OCI-LY7 (cell line): ENCODE results near the gene PARD6A. TPM values are rescaled to one million over a fixed set of nuclear protein-coding genes. Genes with fewer than 3 reads are reported as not detected.

ENCODE experiments used
- BruUV-seq: library from RNA; stranded (reverse); fragments of 400-500 nt; replicated peaks from 2 replicates; lab custom pipeline; 2021; lab: Mats Ljungman, UMichigan
- CTCF ChIA-PET: fragments of 300-600 bp; sonication (Branson Sonifier 250); formaldehyde crosslinking; loops from one replicate; lab custom pipeline; 2022; ENCODE audit warnings: antibody characterized with exemption; ENCODE audit not compliant: unreplicated experiment; lab: Charles Lee
- POLR2A ChIA-PET: fragments of 300-600 bp; sonication (Branson Sonifier 250); formaldehyde crosslinking; loops from one replicate; lab custom pipeline; 2022; ENCODE audit warnings: antibody characterized with exemption; lab: Charles Lee
- DNase-seq: peaks from one replicate; pipeline ENCODE4 v3.0.0-alpha.2; 2015; ENCODE audit warnings: low spot score
- H2AFZ ChIP-seq: fragments of 200-600 bp; sonication (generic), shearing (Covaris generic); 2 replicates; pipeline ENCODE4 v1.6.1; 2014; ENCODE audit warnings: mild to moderate bottlenecking, antibody characterized with exemption, low read length, moderate library complexity
- H3K27ac ChIP-seq: fragments of 200-600 bp; sonication (generic); 2 replicates; pipeline ENCODE4 v1.5.1; 2014; ENCODE audit warnings: mixed run types, low read depth, mild to moderate bottlenecking, moderate library complexity, low read length, inconsistent platforms; ENCODE audit not compliant: poor library complexity, severe bottlenecking
- H3K36me3 ChIP-seq: fragments of 200-600 bp; sonication (generic); 2 replicates; pipeline ENCODE4 v1.6.1; 2014; ENCODE audit warnings: mild to moderate bottlenecking, antibody characterized with exemption, low read length, moderate library complexity, mixed read lengths; ENCODE audit not compliant: insufficient read depth
- H3K4me1 ChIP-seq: fragments of 200-600 bp; sonication (generic); 2 replicates; pipeline ENCODE4 v1.5.1; 2014; ENCODE audit warnings: mild to moderate bottlenecking, low read length; ENCODE audit not compliant: insufficient read depth, poor library complexity, severe bottlenecking
- H3K4me2 ChIP-seq: fragments of 200-600 bp; sonication (generic); 2 replicates; pipeline ENCODE4 v1.6.1; 2014; ENCODE audit warnings: mild to moderate bottlenecking, low read length
- H3K4me3 ChIP-seq: fragments of 200-600 bp; sonication (generic); 2 replicates; pipeline ENCODE4 v1.5.1; 2014; ENCODE audit warnings: mild to moderate bottlenecking, low read depth, low read length; ENCODE audit not compliant: poor library complexity, severe bottlenecking
- H3K79me2 ChIP-seq: fragments of 200-600 bp; sonication (generic); 2 replicates; pipeline ENCODE4 v1.6.1; 2016; ENCODE audit warnings: low read depth, mild to moderate bottlenecking, low read length, moderate library complexity, mixed read lengths; ENCODE audit not compliant: insufficient read depth
- H3K9me2 ChIP-seq: fragments of 200-600 bp; sonication (generic); 2 replicates; pipeline ENCODE4 v1.6.1; 2016; ENCODE audit warnings: mild to moderate bottlenecking, low read length, mixed read lengths; ENCODE audit not compliant: insufficient read depth
- H3K9me3 ChIP-seq: fragments of 200-600 bp; sonication (generic); 2 replicates; pipeline ENCODE4 v1.6.1; 2014; ENCODE audit warnings: mild to moderate bottlenecking, mixed run types, low read length, mixed read lengths
- H4K20me1 ChIP-seq: fragments of 200-600 bp; sonication (generic); 2 replicates; pipeline ENCODE4 v1.6.1; 2014; ENCODE audit warnings: mild to moderate bottlenecking, antibody characterized with exemption, low read length, moderate library complexity, mixed read lengths; ENCODE audit not compliant: insufficient read depth
- CTCF ChIP-seq: fragments of 200-600 bp; sonication (generic); conservative IDR thresholded peaks from 2 replicates; pipeline ENCODE4 v1.5.1; 2014; ENCODE audit warnings: mild to moderate bottlenecking, antibody characterized with exemption, low read length, moderate library complexity, mixed read lengths
- EZH2phosphoT487 ChIP-seq: fragments of 200-600 bp; sonication (generic); IDR thresholded peaks from 2 replicates; pipeline ENCODE4 v1.6.1; 2018; ENCODE audit warnings: low read depth, borderline replicate concordance, mild to moderate bottlenecking, mixed run types, antibody characterized with exemption, low read length, moderate library complexity, mixed read lengths
- intact Hi-C: fragments of 100-400 bp; cut with micrococcal nuclease; formaldehyde crosslinking; loops from one replicate; pipeline ENCODE4 v1.10.0; 2022; ENCODE audit not compliant: unreplicated experiment
- total RNA-seq, 2 experiments: library from RNA; depleted of rRNA in 1 of 2; stranded (reverse); fragments of >200 nt in 1 of 2; shearing (Covaris generic) in 1 of 2; gene quantifications; 2 replicates each; pipeline ENCODE4 v1.2.3, GENCODE V29; 2014 to 2022

The PARD6A gene
- total RNA-seq, 2 experiments from 2014 or later, result 14.0 to 23.3 TPM

- no peak for DNase-seq
- Histone ChIP-seq H3K9me3 (no peaks in the 10 kb centered on the region), H2AFZ (no peak overlapping the region), H3K4me1 (peaks cover 38% of the 10 kb centered on the region), H3K9me2 (no peaks in the 10 kb centered on the region), H3K4me2 (no peak overlapping the region), H3K36me3 (no peaks in the 10 kb centered on the region), H3K79me2 (no peaks in the 10 kb centered on the region), H3K4me3 (no peak overlapping the region), H4K20me1 (no peaks in the 10 kb centered on the region), H3K27ac (peak overlapping the region; percentile 80)
- TF ChIP-seq CTCF (no peak), EZH2phosphoT487 (no peak)
- no TSS peak for BruUV-seq
- ChIA-PET POLR2A (interaction anchor here (0.6 to 0.9 kb wide), 3 partner anchors 138 to 176 kb away, joined by 3 read pairs; no protein-coding TSS in a partner anchor), CTCF (interaction anchor here (0.5 kb wide), 1 partner anchor 111 kb away, joined by 3 read pairs; no protein-coding TSS in a partner anchor)
- intact Hi-C loops, result loop anchor here (10.0 kb wide), 1 partner anchor 375 kb away; no protein-coding TSS in a partner anchor
Observed at GRCh38 chr16:67669499-67670101, 8.8 kb downstream of the PARD6A start.

GRCh38 chr16:67672306-67672705 lies 11.5 kb downstream of the PARD6A start:
- Histone ChIP-seq H4K20me1 (no peaks in the 10 kb centered on the region), H3K9me3 (no peaks in the 10 kb centered on the region), H3K4me2 (no peak overlapping the region), H3K36me3 (no peaks in the 10 kb centered on the region), H3K4me3 (no peak overlapping the region), H3K27ac (no peak overlapping the region), H3K9me2 (no peaks in the 10 kb centered on the region), H3K79me2 (no peaks in the 10 kb centered on the region), H3K4me1 (peaks cover 23% of the 10 kb centered on the region), H2AFZ (no peak overlapping the region)
- DNase-seq, result no peak
- intact Hi-C loops, result loop anchor here (1.0 to 10.0 kb wide), 3 partner anchors 144 to 372 kb away; no protein-coding TSS in a partner anchor
- POLR2A ChIA-PET, result interaction anchor here (0.5 kb wide), 1 partner anchor 34 kb away, joined by 4 read pairs; no protein-coding TSS in a partner anchor
- CTCF ChIA-PET, result interaction anchor here (0.7 to 1.0 kb wide), 2 partner anchors 152 to 446 kb away, joined by 3 read pairs; no protein-coding TSS in a partner anchor
- no peak for TF ChIP-seq EZH2phosphoT487
- TF ChIP-seq CTCF, result no peak
- BruUV-seq, result no TSS peak
